K562 (cell line): Measurements from ENCODE around the gene CLSTN2. TPM values are rescaled to one million over a fixed set of nuclear protein-coding genes. Genes with fewer than 3 reads are reported as not detected.

Experiments
- ATAC-seq: fragments of 200-7000 bp; cut with Tn5 transposase; 3 replicates; pipeline ENCODE4 v1.9.1; 2020; ENCODE audit warnings: moderate library complexity
- BruUV-seq: library from RNA; stranded (reverse); fragments of 400-500 nt; replicated peaks from 2 replicates; lab custom pipeline; 2021; lab: Mats Ljungman, UMichigan
- CTCF ChIA-PET: fragments of 300-600 bp; formaldehyde crosslinking; extraction: SDS; loops from one replicate; lab custom pipeline; 2021; ENCODE audit warnings: low intra/inter-chr PET ratio; lab: Yijun Ruan, JAX
- POLR2A ChIA-PET: fragments of 300-600, 350-650 bp; sonication (Branson Sonifier 250); formaldehyde crosslinking; extraction: SDS; loops from one replicate; lab custom pipeline; 2021; ENCODE audit warnings: antibody characterized with exemption, inconsistent platforms; lab: Yijun Ruan, JAX
- DNase-seq, 4 experiments: peaks; one replicate each; pipeline versions ENCODE4 v3.0.0 to v3.0.0-alpha.2; 2011 to 2018; ENCODE audit warnings: low spot score in 3 of 4, mixed read lengths in 3 of 4; ENCODE audit errors: extremely low read depth in 1 of 4
- FAIRE-seq: peaks from 2 replicates; lab custom pipeline; 2011; peaks lifted over from hg19 to GRCh38; lab: Jason Lieb, UNC
- H2AFZ ChIP-seq: 2 replicates; pipeline ENCODE4 v1.6.0; 2011; ENCODE audit warnings: low read depth, low read length, control low read depth, inconsistent platforms
- H3K27ac ChIP-seq: fragments of 200-600 bp; 3 replicates; pipeline ENCODE4 v1.8.0; 2011; ENCODE audit warnings: low read depth, mild to moderate bottlenecking, control low read depth, inconsistent platforms, low read length, moderate library complexity, mixed read lengths; ENCODE audit errors: extremely low read depth
- H3K27me3 ChIP-seq, 2 experiments: fragments of 300-600 bp in 1 of 2; 2 replicates in 1 of 2; 3 replicates in 1 of 2; pipeline versions ENCODE4 v1.6.0 to v1.8.0; 2011; ENCODE audit warnings: inconsistent platforms in 2 of 2, low read length in 2 of 2, mild to moderate bottlenecking in 1 of 2, mixed read lengths in 1 of 2, moderate library complexity in 1 of 2; ENCODE audit not compliant: control insufficient read depth in 2 of 2, insufficient read depth in 2 of 2
- H3K36me3 ChIP-seq: fragments of 300-600 bp; 3 replicates; pipeline ENCODE4 v1.8.0; 2011; ENCODE audit warnings: mild to moderate bottlenecking, low read length, inconsistent platforms; ENCODE audit not compliant: control insufficient read depth, insufficient read depth
- H3K4me1 ChIP-seq, 2 experiments: fragments of 200-600 bp in 1 of 2; replicated peaks in 1 of 2; 2 replicates in 1 of 2; 3 replicates in 1 of 2; pipeline versions ENCODE4 v1.5.1 to v1.8.0; 2011; ENCODE audit warnings: inconsistent platforms in 2 of 2, low read length in 2 of 2, mild to moderate bottlenecking in 1 of 2, mixed read lengths in 1 of 2, moderate library complexity in 1 of 2; ENCODE audit not compliant: control insufficient read depth in 2 of 2, insufficient read depth in 2 of 2
- H3K4me2 ChIP-seq: 2 replicates; pipeline ENCODE4 v1.6.1; 2011; ENCODE audit warnings: low read length, control low read depth, inconsistent platforms, mixed read lengths; ENCODE audit not compliant: insufficient read depth
- H3K4me3 ChIP-seq: fragments of 200-600 bp; sonication (generic), shearing (Covaris generic); 2 replicates; pipeline ENCODE4 v1.5.1; 2016; ENCODE audit warnings: control low read depth, inconsistent platforms
- H3K79me2 ChIP-seq: fragments of 200-600 bp; 3 replicates; pipeline ENCODE4 v1.8.0; 2011; ENCODE audit warnings: low read length, inconsistent platforms; ENCODE audit not compliant: control insufficient read depth, insufficient read depth
- H3K9ac ChIP-seq, 2 experiments: 2 replicates each; pipeline versions ENCODE4 v1.6.0 to v1.6.1; 2011; ENCODE audit warnings: low read depth in 2 of 2, low read length in 2 of 2, control low read depth in 1 of 2, inconsistent platforms in 1 of 2, mild to moderate bottlenecking in 1 of 2, mixed read lengths in 1 of 2; ENCODE audit not compliant: insufficient read depth in 1 of 2
- H3K9me1 ChIP-seq: one replicate; pipeline ENCODE4 v1.6.0; 2011; ENCODE audit warnings: inconsistent platforms, mild to moderate bottlenecking, low read length, moderate library complexity; ENCODE audit not compliant: control insufficient read depth, insufficient read depth
- H3K9me3 ChIP-seq: replicated peaks from 2 replicates; pipeline ENCODE4 v1.5.1; 2011; ENCODE audit warnings: low read depth, low read length, inconsistent platforms; ENCODE audit not compliant: control insufficient read depth, insufficient read depth
- H4K20me1 ChIP-seq: replicated peaks from 2 replicates; pipeline ENCODE4 v1.6.1; 2011; ENCODE audit warnings: low read length, inconsistent platforms, mixed read lengths; ENCODE audit not compliant: control insufficient read depth, insufficient read depth
- ARID2 ChIP-seq: fragments of 450-650 bp; IDR thresholded peaks from 2 replicates; pipeline ENCODE4 v1.6.1; 2017; ENCODE audit warnings: antibody characterized with exemption, mild to moderate bottlenecking
- CSDE1 ChIP-seq, 2 experiments: fragments of 450-650 bp; IDR thresholded peaks; 2 replicates each; pipeline ENCODE4 v1.6.1; 2016; ENCODE audit warnings: mild to moderate bottlenecking in 1 of 2
- DNMT1 ChIP-seq: fragments of 450-650 bp; IDR thresholded peaks from 2 replicates; pipeline ENCODE4 v1.6.1; 2016; ENCODE audit warnings: antibody characterized with exemption, mild to moderate bottlenecking
- ELK1 ChIP-seq: sonication (generic); formaldehyde crosslinking; IDR thresholded peaks from 2 replicates; pipeline ENCODE4 v1.8.1; 2022; ENCODE audit warnings: missing genetic modification reagents
- HMBOX1 ChIP-seq: sonication (generic); IDR thresholded peaks from 2 replicates; pipeline ENCODE4 v1.6.1; 2016
- HMG20A ChIP-seq: fragments of 450-650 bp; formaldehyde crosslinking; conservative IDR thresholded peaks from 2 replicates; pipeline ENCODE4 v1.4.0; 2020; ENCODE audit warnings: mild to moderate bottlenecking, mixed read lengths
- MAFK ChIP-seq: IDR thresholded peaks from 2 replicates; pipeline ENCODE4 v1.6.1; 2011; ENCODE audit warnings: low read length, improper control_type of control experiment
- ZC3H8 ChIP-seq: fragments of 450-650 bp; IDR thresholded peaks from 2 replicates; pipeline ENCODE4 v1.6.1; 2017
- ZNF23 ChIP-seq: fragments of 250-450 bp; sonication (Bioruptor Pico); IDR thresholded peaks from 2 replicates; pipeline ENCODE4 v1.4.0; 2020; ENCODE audit warnings: mild to moderate bottlenecking
- ZNF41 ChIP-seq: fragments of 250-450 bp; sonication (Bioruptor Pico); conservative IDR thresholded peaks from 2 replicates; pipeline ENCODE4 v1.4.0; 2020; ENCODE audit warnings: mild to moderate bottlenecking
- ZNF431 ChIP-seq: sonication (generic); formaldehyde crosslinking; IDR thresholded peaks from 2 replicates; pipeline ENCODE4 v1.8.0; 2022; ENCODE audit warnings: mild to moderate bottlenecking, missing genetic modification reagents
- ZNF717 ChIP-seq: fragments of 250-450 bp; sonication (Bioruptor Pico); IDR thresholded peaks from 2 replicates; pipeline ENCODE4 v1.5.0; 2021
- WGBS: fragments of 100-300 bp; shearing (Covaris generic); methylation state at CpG from one replicate; pipeline ENCODE4 v1.1.6; 2016; ENCODE audit warnings: low coverage, mixed read lengths; ENCODE audit not compliant: insufficient coverage; ENCODE audit errors: missing lambda C conversion rate; 5-methylcytosine and 5-hydroxymethylcytosine counted together
- in situ Hi-C: fragments of 300-500 bp; cut with MboI; formaldehyde crosslinking; loops from 4 replicates; pipeline ENCODE4 v1.15.0; 2018; ENCODE audit warnings: inconsistent platforms, mixed read lengths
- intact Hi-C: fragments of 100-400 bp; cut with micrococcal nuclease; formaldehyde crosslinking; loops from 2 replicates; pipeline ENCODE4 v1.14.2; 2022
- polyA plus RNA-seq, 8 experiments: library from polyadenylated mRNA; depleted of rRNA in 4 of 8; stranded (reverse) in 5 of 8; unstranded in 3 of 8; fragments of >200 nt; fragmentation: Nextera tagmentation in 2 of 8; fragmentation: Illumina TruSeq in 1 of 8; extraction: Ambion mirVana in 2 of 8; extraction: Trizol in 1 of 8; gene quantifications; 2 replicates each; pipeline versions ENCODE4 v1.2.1 to v1.2.3, GENCODE V29; 2011 to 2014; ENCODE audit warnings: inconsistent platforms in 1 of 8, missing spikeins in 1 of 8
- total RNA-seq, 7 experiments: library from RNA; depleted of rRNA in 6 of 7; stranded (reverse); fragments of >200 nt in 6 of 7; fragmentation: Illumina TruSeq in 2 of 7; extraction: Trizol in 2 of 7; gene quantifications; 2 replicates each; pipeline versions ENCODE4 v1.2.1 to v1.2.3, GENCODE V29; 2011 to 2021; ENCODE audit warnings: low replicate concordance in 1 of 7

CLSTN2 gene
- total and polyA plus RNA-seq, 9 of the 15 experiments (the other 6 are each of a cell fraction or from before 2014, with no cell fraction given), result 0.02 to 0.04 (median 0.04) TPM; not detected in 6

- 1% methylated on average over 5 of the region's 5 CpGs for WGBS
- intact Hi-C loops, result no loop called here
- no peaks in the 10 kb centered on the region for H3K4me1 ChIP-seq
- H4K20me1 ChIP-seq, result no peaks in the 10 kb centered on the region
- DNase-seq (no peak), FAIRE-seq (no peak), ATAC-seq (no peak)
- POLR2A ChIA-PET, result no interaction called here
- BruUV-seq, result no TSS peak
- H3K27me3 ChIP-seq, result no peaks in the 10 kb centered on the region
- no peaks in the 10 kb centered on the region for H3K9me3 ChIP-seq
- H3K36me3 ChIP-seq, result no peaks in the 10 kb centered on the region
- H3K9me1 ChIP-seq, result no peaks in the 10 kb centered on the region
- H3K79me2 ChIP-seq, result no peaks in the 10 kb centered on the region
- no peak overlapping the region for H3K9ac ChIP-seq
- TF ChIP-seq ZC3H8 (no peak), ZNF717 (no peak), ZNF431 (CRISPR knock-in tag) (no peak), ARID2 (no peak), CSDE1 (IDR thresholded peaks at IDR 0.05) (no peak), DNMT1 (no peak), ELK1 (CRISPR knock-in tag) (no peak), ZNF41 (CRISPR knock-in tag) (no peak), HMG20A (CRISPR knock-in tag) (no peak), ZNF23 (no peak), MAFK (no peak), HMBOX1 (no peak)
- H3K4me2 ChIP-seq, result no peak overlapping the region
- in situ Hi-C loops, result no loop called here
- H2AFZ ChIP-seq, result no peak overlapping the region
- CTCF ChIA-PET, result no interaction called here
- H3K4me3 ChIP-seq, result no peak overlapping the region
- H3K27ac ChIP-seq, result no peak overlapping the region
Measured at GRCh38 chr3:140093742-140094141, 158.8 kb downstream of the CLSTN2 start.
